MCF 10A (cell line): ENCODE measurements around the gene ACTL6B. TPM values are rescaled to one million over a fixed set of nuclear protein-coding genes. Genes with fewer than 3 reads are reported as not detected.

Source experiments
- BruUV-seq: library from RNA; stranded (reverse); fragments of 400-500 nt; replicated peaks from 2 replicates; lab custom pipeline; 2021; lab: Mats Ljungman, UMichigan
- CTCF ChIA-PET: fragments of 300-600 bp; sonication (Branson Sonifier 250); formaldehyde crosslinking; extraction: SDS; loops from one replicate; lab custom pipeline; 2021; ENCODE audit warnings: antibody characterized with exemption, inconsistent platforms; lab: Yijun Ruan, JAX
- POLR2A ChIA-PET: fragments of 300-600, 350-650 bp; sonication (Branson Sonifier 250); formaldehyde crosslinking; extraction: SDS; loops from one replicate; lab custom pipeline; 2020; ENCODE audit warnings: antibody characterized with exemption, inconsistent platforms; lab: Yijun Ruan, JAX
- DNase-seq: peaks from one replicate; pipeline ENCODE4 v3.0.0-alpha.2; 2018; ENCODE audit not compliant: unreplicated experiment
- H3K27ac Mint-ChIP-seq: one replicate; pipeline ENCODE4 v1.8.0; 2022; ENCODE audit warnings: mild to moderate bottlenecking, low read depth, mixed read lengths; ENCODE audit not compliant: unreplicated experiment
- H3K27me3 Mint-ChIP-seq: one replicate; pipeline ENCODE4 v1.8.0; 2022; ENCODE audit warnings: mixed read lengths; ENCODE audit not compliant: insufficient read depth, unreplicated experiment
- H3K36me3 Mint-ChIP-seq: one replicate; pipeline ENCODE4 v1.8.0; 2022; ENCODE audit warnings: mild to moderate bottlenecking, moderate library complexity, mixed read lengths; ENCODE audit not compliant: insufficient read depth, unreplicated experiment
- H3K4me1 Mint-ChIP-seq: one replicate; pipeline ENCODE4 v1.8.0; 2022; ENCODE audit warnings: mixed read lengths; ENCODE audit not compliant: insufficient read depth, unreplicated experiment
- H3K4me3 Mint-ChIP-seq: one replicate; pipeline ENCODE4 v1.8.0; 2022; ENCODE audit warnings: mild to moderate bottlenecking, moderate library complexity, mixed read lengths; ENCODE audit not compliant: unreplicated experiment
- H3K9me3 Mint-ChIP-seq: one replicate; pipeline ENCODE4 v1.8.0; 2022; ENCODE audit warnings: mixed read lengths; ENCODE audit not compliant: unreplicated experiment
- intact Hi-C: fragments of 100-400 bp; cut with micrococcal nuclease; formaldehyde crosslinking; loops from 2 replicates; pipeline ENCODE4 v1.14.1; 2022
- total RNA-seq: library from RNA; stranded (reverse); gene quantifications from 2 replicates; pipeline ENCODE4 v1.2.3, GENCODE V29; 2022
- TF ChIP-seq, protein P1 (sequence below): fragments of 200-600 bp; IDR thresholded peaks from one replicate; pipeline ENCODE4 v1.8.0; 2022; ENCODE audit warnings: antibody characterized with exemption, mild to moderate bottlenecking; ENCODE audit not compliant: unreplicated experiment

The ACTL6B gene
- total RNA-seq, 1 experiment from 2014 or later: not detected

DNA sequence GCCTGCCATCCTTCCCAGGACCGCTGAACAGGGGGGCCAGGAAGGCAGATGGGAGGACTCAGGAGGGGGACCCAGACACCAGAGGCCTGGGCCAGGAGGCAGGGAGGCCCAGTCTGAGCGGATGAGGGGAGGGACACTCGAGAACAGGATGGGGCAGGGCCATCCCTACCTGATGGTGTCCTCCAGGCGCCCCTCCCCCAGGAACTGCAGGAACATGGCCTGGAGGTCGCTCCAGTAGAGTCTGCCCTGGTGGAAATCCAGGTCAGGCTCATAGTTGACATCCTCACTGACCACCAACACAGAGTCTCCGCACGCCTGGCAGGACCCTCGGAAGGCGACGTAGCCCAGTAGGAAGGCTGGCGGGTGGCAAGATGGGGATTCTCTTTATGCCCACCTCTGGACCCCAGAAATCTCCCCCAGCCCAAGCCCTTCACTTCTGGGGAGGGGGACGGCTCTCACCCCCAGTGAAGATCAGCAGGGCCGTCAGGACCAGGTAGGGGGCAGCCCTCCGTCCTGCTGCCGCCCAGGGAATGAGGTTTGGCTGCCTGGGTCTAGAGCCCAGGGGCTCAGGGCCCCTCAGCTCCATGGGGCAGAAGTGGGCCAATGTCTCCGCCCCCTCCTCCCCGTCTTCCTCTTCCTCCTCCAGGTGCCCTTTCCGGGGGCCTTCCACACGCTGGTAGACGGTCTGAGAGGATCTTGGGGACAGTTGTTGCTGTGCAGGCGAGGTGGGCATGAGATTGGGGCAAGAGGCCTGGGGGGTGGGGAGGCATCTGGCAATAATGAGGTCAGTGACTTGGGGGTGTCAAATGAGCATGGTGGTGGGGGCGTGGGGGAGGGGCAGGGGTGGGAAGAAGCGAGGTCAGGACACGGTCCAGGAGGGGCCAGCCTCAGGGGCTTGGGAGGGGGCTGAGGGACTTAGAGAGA lies 15.5 kb downstream of the ACTL6B start:
- H3K4me1 Mint-ChIP-seq: no peaks in the 10 kb centered on the region
- no peaks in the 10 kb centered on the region for H3K9me3 Mint-ChIP-seq
- ChIA-PET POLR2A (no interaction called here), CTCF (no interaction called here)
- no TSS peak for BruUV-seq
- H3K4me3 Mint-ChIP-seq: no peak overlapping the region
- TF ChIP-seq, protein P1, sequence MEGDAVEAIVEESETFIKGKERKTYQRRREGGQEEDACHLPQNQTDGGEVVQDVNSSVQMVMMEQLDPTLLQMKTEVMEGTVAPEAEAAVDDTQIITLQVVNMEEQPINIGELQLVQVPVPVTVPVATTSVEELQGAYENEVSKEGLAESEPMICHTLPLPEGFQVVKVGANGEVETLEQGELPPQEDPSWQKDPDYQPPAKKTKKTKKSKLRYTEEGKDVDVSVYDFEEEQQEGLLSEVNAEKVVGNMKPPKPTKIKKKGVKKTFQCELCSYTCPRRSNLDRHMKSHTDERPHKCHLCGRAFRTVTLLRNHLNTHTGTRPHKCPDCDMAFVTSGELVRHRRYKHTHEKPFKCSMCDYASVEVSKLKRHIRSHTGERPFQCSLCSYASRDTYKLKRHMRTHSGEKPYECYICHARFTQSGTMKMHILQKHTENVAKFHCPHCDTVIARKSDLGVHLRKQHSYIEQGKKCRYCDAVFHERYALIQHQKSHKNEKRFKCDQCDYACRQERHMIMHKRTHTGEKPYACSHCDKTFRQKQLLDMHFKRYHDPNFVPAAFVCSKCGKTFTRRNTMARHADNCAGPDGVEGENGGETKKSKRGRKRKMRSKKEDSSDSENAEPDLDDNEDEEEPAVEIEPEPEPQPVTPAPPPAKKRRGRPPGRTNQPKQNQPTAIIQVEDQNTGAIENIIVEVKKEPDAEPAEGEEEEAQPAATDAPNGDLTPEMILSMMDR: no peak
- H3K36me3 Mint-ChIP-seq: peaks cover 7% of the 10 kb centered on the region
- peaks cover 23% of the 10 kb centered on the region for H3K27me3 Mint-ChIP-seq
- no peak overlapping the region for H3K27ac Mint-ChIP-seq
- no peak for DNase-seq
- intact Hi-C loops: no loop called here

- POLR2A ChIA-PET: no interaction called here
- no TSS peak for BruUV-seq
These were observed 16.2 kb downstream of the ACTL6B start for GRCh38 chr7:100639995-100640516.

GRCh38 chr7:100632951-100633717 lies 23.1 kb downstream of the ACTL6B start:
- POLR2A ChIA-PET: no interaction called here
- CTCF ChIA-PET: interaction anchor here (0.7 kb wide), 2 partner anchors 20 to 43 kb away, joined by 4 to 5 read pairs; no protein-coding TSS in a partner anchor
- Mint-ChIP-seq H3K36me3 (peaks cover 13% of the 10 kb centered on the region), H3K27ac (no peak overlapping the region), H3K4me3 (no peak overlapping the region), H3K9me3 (no peaks in the 10 kb centered on the region), H3K4me1 (no peaks in the 10 kb centered on the region), H3K27me3 (peaks cover 29% of the 10 kb centered on the region)
- BruUV-seq: no TSS peak
- TF ChIP-seq, protein P1: no peak
- DNase-seq: no peak
- intact Hi-C loops: no loop called here

More at GRCh38 chr7:100639995-100640516, 16.2 kb downstream of the ACTL6B start:
- H3K27me3 Mint-ChIP-seq: peaks cover 17% of the 10 kb centered on the region
- CTCF ChIA-PET: no interaction called here
- TF ChIP-seq, protein P1: no peak
- no peak for DNase-seq
- H3K36me3 Mint-ChIP-seq: peaks cover 7% of the 10 kb centered on the region
- H3K27ac Mint-ChIP-seq: no peak overlapping the region
- no peaks in the 10 kb centered on the region for H3K4me1 Mint-ChIP-seq
- H3K9me3 Mint-ChIP-seq: no peaks in the 10 kb centered on the region
- intact Hi-C loops: no loop called here
- no peak overlapping the region for H3K4me3 Mint-ChIP-seq
